CD4-positive, alpha-beta T cell treated with Interleukin-15 for 4 hours (primary cell): ENCODE data around the gene MYO5B.
A peak's percentile ranks its signal among the peaks of the same experiment; 100 is the strongest.

Experiments used
- DNase-seq: peaks from one replicate; pipeline ENCODE4 v3.0.0-alpha.2; 2020; ENCODE audit warnings: low spot score

The MYO5B gene

DNA sequence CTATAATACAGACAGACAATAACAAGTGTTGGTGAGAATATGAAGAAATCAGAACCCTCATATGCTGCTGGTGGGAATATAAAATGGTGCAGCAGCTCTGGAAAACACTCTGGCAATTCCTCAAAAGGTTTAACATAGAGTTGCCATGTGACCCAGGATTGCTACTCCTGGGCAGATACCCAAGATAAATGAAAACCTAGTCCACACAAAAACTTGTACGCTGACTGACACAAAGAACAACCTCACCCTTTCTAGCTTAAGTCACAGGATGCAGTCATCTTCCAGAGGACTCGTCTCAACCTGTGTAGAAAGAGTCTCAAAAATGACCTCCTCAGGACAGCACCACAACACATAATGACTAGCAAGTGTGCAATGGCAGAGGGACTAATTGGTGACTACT is 310.0 kb downstream of the MYO5B start:
- DNase-seq, result no peak

DNA sequence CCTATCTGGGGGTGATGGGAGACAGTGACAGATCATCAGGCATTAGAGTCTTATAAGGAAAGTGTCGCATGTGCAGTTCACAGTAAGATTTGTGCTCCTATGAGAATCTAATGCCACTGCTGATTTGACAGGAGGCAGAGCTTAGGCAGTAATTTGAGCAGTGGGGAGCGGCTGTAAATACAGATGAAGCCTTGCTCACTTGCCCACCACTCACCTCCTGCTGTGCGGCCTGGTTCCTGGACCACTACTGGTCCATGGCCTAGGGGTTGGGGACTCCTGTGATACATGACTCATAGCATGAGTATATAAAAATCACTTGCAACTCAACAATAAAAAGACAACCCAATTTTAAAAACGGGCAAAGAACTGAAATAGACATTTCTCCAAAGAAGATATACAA is 310.5 kb downstream of the MYO5B start:
- DNase-seq, result no peak

DNA sequence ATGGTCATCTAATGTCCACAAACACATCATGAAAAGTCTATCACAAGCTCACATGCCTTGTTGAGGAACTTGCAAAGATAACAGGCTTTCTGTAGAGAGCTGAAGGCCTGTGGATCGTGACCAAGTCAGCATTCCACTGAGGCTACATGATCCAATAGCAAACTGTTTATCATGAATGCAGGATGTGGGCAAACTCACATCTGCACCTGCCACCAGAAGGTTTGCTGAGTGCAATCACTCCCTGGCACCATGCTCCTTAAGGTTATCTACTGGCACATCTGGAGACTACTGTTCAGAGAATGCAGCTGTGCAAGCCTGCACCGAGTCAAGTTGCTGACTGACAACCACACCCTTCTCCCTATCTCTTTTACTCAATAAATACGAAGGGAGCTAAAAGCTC is 314.3 kb downstream of the MYO5B start:
- no peak for DNase-seq

DNA sequence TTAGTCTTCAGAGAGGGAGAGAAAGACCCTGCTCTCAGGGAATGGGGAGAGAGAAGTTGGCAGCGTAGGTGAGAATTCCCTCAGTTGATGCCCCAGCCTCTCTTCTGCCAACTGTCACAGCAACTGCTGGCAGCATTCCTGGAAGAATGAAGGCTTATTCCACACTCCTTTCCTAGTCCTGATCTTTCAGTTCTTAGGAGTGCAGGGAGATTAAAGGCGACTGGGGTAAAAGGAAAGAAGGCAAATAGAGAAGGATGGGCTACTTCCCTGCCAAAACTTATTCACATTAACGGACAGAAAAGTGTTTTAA is 315.7 kb downstream of the MYO5B start:
- no peak for DNase-seq

DNA sequence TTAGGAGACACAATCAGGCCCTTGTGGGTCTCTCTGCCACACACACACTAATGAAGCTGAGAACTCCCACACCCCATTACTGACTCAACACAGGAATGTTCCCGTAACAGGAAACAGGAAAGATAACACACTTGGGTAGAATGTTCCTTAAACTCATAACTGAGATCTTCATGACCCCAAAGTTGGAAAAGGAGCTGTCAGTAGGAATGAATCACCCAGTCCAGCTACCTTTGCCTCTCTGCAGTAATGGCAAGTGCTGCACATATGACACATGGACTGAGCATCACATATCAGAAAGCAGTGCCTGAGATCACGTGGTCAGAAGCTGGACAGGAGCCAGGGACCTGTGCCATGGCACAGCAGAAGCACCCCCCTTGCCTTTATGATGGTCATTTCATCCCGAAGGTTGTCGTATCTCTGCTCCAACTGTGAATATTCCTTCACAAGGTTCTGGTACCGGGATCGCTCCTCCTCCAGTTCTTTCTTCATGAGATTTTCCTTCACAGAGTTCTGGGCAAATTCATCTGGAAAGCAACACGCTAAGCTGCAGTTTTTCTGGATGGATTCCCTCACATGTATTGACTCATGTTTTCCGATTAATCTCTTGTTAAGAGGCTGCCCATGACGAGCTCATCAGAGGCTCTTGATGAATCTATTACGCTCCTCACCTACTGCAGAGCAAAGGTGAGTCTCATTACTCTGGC is 316.2 kb downstream of the MYO5B start:
- no peak for DNase-seq

DNA sequence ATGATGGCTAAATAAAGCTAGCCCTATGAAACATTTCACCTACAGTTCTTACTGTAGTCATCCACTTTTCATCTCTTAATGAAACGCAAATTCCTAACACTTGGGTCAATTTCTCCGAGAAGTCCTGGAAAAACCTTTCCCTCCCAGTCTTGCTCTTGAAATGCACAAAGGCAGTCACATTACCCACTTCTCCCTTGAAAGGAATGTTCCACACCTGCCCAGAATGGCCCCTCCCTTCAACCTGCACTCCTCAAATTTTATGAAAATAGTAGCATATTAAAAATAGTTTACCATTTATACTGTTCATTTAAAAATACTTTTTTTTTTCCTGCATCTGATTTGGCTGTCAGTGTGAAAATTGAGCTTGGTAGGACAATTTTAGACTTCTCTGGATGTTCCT is 316.9 kb downstream of the MYO5B start:
- no peak for DNase-seq

DNA sequence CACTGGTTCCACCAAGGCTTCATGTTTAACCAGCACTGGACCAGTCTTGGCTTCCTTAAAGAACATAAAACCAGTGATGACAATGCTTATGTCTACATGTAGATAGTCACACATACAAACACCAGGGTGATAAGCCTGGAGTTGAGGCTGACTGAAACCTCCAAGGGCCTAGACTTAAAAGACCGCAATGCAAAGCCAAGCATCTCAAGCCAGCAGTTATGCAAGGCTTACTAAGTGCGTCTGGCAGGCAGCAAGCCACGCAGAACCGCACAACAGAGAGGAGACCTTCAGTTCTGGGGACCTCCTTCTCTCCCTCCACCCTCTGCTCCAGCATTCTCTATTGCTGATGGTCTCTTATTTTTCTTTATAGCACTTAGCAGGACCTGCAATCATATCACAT is 318.4 kb downstream of the MYO5B start:
- DNase-seq, result no peak

DNA sequence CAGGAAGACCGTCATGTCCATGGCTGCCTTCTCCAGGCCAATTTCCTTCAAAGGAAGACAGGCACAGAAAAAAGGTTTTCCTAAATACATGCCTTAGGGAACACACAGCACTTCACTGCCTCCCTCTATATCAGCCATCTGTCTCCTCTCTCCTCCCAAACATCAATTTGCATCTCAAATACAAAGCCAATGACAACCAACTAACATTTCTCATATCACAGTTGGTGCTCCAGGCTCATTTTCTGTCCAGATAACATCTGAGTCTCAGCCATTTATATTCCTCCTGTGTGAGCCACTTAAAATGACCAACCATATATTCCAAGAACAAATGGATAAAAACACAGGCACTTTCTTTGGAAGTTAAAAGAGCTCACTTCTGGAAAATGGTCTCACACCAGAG is 319.2 kb downstream of the MYO5B start:
- DNase-seq, result no peak

DNA sequence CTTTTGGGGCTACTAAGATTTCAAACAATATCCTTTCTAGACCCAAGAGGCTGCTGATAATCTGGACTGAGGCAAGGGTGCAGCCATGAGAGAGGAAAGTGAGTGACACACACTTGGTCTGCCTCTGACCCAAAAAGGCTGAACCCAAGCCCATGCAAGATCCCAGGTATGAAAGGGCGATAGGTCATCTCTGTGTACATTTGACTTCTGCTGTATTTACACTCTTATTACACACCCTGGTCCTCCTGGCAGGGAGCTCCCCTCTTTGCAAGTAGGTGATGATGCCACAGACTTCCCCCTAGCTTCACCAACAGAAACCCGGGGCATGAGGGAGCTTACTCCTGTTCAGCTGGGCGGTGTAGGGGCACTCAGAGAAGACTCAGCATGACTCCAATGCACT is 319.8 kb downstream of the MYO5B start:
- no peak for DNase-seq

DNA sequence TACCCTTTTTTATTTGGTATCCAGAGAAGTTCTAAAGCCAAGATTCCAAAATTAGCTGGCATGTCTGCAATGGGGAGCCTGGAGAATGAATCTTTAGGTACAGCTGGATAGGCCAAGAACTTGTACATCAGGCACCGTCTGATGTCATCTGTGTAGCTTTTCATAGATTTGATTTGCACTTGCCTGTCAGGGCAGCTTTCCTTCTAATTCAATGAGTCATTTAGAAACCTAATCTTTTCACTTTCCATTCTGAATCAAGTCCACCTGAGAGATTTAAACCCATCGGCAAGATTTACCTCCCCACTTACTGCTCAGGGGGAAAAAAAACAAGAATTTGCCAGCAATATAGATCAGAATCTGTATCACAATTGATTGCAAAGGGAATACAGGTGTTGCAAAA is 320.7 kb downstream of the MYO5B start:
- DNase-seq, result no peak

DNA sequence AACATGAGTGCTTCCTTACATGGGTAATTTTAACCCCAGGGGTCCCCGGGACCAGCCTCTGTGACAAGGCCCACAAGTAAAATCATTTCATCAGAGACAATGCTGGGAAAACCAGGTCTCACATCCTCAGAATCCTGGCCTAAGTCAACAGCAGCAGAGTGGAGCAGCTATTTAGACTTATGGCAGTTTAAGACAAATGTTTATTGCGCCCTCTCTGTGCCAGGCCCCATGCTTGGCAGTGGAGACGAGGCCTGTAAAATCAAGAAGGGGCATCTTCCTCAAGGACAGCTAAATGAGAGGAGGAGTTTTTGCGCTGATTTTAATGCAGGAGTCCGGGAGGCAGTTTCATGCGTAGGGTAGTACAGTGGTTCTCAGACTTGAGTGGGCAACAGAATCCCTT is 325.6 kb downstream of the MYO5B start:
- no peak for DNase-seq

DNA sequence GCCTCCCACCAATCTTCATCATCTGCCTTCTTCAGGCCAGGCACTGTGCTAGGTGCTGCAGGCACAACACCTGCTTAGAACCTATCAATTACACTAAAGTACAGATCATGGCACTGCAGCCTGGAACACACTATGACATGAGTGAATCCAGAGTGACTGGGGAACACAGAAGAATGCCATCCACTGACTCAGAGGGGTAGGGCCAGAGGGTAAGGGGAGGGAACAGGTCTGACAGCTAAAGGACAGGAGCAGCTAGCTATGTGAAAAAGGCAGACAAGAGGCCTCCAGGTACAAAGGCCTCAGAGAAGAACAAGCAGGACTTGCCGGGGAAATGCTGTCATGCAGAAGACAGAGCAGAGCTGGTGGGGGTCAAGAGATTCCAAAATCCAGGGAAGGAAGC is 328.3 kb downstream of the MYO5B start:
- DNase-seq, result no peak

DNA sequence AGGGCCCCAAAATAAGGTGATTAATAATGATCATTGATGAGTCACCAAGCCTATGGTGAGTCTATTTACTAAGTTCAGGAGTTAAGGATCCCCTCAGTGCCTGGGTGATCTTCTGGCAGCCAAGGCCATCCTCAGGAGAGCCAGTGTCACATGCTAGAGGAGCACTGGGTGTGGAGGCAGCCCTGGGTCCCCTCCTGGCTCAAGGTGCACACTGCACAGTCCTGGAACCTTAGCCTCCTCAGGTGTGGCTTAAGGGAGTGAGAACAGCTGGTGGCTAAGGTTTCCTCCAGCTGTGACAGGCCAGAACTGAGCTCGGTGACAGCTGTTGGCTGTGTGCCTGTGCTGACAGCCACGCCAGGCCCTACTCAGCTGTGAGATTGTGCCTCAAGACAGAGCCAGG is 329.5 kb downstream of the MYO5B start:
- no peak for DNase-seq

DNA sequence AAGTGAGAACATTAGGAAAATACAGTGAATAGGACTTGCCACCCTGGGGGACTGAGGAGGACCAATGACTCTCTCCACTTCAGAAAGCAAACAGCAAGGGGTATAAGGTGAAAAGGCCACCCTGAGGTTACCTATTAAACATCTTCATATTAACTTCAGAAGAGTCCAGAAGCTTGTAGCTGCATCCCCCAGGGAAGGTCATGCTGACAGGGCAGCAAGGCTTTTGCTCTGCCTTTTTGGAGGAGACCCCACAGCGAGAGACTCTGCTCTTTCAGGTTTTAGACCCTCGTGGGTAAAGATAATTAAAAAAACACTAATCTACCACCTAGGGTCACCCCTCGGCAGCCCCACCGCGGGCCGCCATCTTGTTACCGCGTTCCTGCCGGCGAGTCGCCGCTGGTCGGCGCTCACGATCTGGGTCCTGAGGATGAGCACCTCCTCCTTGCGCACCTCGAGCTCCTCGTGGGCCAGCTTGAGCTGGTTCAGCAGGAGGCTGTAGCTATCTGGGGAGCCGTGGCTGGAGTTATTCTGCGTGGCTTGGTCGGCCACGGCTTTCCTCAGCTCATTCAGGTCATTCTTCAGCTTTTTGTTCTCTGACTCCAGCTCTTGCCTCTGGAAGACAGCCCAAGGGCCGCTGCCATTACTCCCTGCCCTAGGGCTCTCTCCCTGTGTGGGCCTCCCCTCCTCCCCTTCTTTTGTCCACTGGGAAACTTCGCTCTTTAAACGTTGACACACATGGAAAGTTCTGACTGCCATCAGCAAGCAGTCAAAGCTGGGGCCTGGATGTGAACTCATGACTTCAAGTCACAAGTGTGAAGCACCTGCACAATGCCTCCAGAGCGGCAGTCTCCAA is 331.0 kb downstream of the MYO5B start:
- DNase-seq, result no peak

DNA sequence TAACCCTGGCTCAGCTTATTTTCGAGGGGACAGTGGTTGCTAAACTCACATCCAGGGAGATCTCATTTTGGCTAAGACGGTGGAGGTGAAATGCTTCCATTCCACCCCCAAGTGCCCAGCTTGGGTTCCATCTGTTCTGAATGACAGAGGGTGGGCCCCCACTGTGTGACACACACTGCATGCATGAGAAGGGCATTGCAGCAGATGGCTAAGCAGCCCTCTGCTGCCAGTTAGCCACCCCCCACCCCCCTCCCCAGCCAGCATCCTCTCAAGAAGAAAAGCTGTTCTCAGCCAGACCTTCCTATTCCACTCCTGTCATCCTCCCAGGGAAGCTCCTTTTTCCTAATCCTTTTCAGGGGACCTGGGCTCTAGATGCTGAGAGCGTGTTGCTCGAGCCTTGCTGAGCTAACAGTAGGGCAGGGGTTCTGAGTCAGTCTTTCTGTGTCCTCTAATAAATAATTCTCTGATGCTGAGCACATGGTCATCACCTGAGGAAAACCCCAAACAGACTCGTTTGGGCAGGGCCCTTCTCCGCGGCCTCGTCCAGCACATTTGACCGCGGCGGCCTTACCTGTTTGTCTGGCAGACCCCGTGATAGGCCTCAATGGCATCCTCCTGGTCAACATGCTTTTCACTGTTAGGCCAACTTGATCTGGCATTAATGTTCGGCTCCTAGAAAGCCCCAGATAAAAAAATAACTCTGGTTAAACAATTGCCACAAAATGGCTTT is 332.1 kb downstream of the MYO5B start:
- no peak for DNase-seq

DNA sequence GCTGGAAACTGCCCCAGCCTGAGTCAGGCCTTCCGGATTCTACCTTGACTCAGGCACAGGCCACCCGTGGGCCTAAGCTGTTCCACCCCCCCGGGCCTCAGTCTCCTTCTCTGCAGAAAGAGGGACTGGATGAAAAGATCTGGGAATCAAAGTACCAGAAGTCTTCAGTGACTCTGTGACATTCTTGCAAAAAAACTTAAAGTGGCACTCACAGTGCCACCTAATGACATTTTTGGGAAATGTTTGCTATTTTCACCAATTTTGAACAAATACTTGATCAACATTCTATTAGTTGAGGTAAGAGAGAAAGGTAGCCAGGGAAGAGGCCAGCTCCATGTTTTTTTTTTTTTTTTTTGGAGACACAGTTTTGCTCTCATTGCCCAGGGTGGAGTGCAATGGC is 333.3 kb downstream of the MYO5B start:
- peak; percentile 31 for DNase-seq

DNA sequence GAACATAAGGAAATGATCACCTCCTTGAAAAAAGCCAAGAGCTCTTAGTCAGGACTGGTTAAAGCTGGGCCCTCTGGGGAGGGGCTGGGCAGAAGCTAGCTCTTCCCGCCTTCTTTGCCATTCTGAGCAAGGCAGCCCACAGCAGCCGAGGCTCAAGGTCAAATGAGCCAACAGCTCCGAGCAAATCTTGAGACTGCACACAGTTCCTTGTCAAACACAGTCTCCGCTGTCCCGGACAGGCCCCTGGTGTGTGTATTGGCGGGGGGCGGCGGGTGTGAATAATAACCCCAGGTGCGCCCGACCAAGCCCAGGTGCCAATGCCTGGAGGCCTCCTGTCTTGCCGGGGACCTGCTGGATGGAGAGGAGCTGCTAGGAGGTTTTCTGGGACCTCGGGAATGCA is 335.2 kb downstream of the MYO5B start:
- no peak for DNase-seq

DNA sequence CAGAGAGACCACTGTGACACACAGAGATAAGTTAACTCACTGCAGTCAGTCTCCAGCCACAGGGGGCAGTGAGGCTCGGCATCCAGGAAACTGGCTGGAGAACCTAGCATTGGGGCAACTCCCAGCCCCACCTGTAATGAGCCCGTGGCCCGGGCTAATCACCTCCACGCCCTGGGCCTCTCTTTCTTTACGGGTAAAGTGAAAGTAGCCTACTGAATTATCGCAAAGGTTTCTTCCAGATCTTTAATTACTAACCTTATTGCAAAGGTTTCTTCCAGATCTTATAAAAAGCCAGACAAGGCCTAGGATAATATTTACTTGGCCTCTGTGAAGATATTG is 336.0 kb downstream of the MYO5B start:
- no peak for DNase-seq

DNA sequence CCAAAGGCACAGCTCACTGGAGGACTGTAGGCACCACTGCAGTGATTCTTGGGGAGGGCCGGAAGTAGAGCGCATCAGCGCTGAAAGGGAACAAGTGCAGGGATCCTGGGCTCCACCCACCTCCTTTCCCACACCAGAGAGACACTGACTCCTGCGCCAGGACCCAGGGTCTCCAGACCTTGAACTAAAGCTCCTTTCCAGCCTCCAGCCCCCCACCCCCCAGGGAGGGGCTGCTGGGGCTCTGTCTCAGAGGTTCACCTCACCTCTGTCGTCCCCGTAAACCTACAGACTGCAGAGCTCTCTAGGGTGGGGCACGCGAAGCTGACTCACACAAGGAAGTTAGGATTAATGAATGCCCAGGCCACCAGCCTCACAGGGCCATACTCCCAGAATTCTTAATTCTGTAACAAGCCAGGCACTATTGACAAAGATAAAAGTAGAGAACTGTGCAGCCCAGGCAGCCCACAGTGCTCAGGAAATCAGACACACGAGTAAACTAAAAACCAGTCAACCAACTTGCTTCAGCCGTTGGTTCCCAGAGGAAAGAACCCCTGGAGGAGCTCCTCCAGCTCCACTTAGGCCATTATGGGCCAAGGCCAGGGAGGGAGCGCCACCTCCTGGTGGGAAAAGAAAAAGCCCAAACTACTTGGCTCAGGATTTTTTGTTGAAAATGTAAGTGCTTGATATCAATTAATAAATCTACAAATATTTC is 336.5 kb downstream of the MYO5B start:
- DNase-seq, result peak; percentile 60

DNA sequence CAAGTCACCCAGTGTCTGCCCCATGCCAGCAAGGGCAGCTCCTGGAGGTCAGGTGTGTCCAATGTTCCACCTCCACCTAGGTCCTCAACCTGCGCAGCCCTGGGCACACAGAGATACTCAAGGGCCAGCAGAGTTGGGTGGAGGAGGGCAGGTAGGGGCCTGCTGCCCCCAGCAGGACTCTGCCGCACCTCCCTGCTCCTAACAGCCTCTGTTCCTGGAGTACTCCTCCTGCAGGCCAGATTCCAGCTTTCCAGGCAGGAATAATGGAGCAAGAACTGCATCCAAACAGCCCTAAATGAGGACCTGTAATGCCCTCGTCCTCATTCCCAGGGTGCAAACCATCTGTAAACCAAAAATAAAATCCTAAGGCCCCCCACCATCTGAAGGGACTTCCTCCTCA is 337.2 kb downstream of the MYO5B start:
- no peak for DNase-seq

DNA sequence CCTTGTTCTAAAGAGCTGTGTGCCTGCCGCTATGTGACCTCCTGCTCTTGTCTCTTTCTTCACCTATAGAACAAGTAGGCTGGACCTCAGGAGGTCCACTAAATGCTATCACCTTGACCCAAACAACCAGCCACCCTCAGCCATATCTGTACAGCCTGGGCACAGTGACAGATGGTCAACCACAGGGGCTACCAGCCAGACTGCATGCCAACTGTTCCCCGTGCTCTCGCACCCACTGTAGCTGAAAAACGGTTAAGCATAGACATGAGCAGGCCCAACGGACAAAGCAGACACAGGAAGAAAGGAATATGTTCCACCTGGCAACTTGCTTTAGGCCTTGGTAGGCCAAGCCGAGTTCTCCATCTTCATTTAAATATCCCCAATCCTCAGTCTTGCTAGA is 338.5 kb downstream of the MYO5B start:
- no peak for DNase-seq

DNA sequence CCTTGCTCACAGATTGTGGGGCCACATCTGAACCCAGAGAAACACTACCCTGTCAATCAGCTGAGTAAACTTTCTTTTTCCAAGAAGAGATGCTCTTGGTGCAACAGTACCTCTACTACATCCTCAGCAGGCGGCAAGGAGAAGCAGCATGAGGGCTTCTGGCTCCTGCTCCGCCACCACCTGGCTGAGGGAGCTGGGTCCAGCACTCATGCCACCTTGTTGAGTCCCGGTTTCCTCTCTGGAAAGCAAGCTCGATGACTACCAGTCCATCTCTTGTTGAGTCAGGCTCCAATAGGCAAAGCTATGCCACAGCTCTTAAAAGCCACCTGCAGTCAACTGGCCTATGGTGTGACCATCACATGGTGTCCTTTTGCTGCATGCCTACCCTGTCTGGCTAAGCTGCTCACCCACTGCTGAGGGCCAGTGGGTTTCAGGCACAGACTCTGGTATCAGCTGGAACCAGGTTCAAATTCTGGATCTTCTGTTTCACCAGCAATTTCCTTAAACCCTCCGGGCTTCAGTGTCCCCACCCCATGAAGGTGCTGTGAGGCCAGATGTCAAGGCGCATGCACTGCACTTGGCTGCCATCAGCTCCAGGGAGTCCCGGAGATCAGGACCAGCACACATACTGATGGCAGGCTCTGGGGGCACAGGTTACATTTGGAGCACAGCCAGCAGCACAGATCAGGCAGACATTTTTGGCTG is 339.1 kb downstream of the MYO5B start:
- DNase-seq, result no peak
